HG03280 (cell line): ENCODE measurements around the gene NFATC1.

ENCODE experiments used
- ATAC-seq: cut with Tn5 transposase; IDR thresholded peaks from one replicate; pipeline ENCODE4 v1.9.1; 2021; ENCODE audit warnings: mild to moderate bottlenecking, moderate library complexity; ENCODE audit not compliant: unreplicated experiment

NFATC1 gene

DNA sequence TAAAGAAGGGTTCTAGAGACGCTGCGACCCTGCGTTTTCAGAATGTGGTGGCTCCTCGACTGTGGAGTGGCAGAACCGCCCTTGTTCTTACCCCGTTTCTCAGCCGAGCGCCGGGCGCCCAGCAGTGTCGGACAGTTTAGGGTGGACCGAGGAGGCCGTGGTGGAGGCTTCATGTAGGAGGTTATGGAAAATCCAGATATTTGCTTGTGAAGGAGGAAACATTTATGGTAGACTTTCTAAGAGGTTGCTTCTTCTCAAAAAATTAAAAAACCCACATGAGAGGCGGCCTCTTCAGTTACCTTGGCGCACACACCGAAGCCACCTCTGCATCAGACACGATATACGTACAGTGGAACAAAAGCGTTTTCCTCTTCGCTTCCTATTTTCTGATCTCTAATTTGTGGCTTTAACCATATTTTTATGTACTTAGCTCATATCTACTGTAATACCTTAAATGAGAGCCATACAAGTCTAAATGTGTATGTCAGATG lies 120.8 kb downstream of the NFATC1 start:
- no peak for ATAC-seq

DNA sequence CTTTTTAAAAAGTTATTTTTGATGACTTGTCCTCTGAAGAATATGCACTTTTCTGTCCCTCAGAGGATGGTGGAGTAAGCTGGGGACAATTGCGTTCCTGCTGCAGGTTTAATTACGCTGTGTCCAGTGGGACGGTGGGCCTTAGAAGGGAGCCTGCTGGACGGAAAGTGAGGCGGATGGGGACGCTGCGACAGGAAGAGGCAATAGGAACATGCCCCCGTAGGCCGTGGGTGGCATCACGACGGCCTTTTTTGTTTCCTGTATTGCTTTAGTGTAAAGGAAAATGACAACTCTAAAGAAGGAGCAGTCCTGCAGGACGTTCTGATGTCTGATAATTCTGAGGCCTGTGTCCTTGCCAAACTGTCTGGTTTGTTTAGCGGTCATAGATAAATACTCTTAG lies 121.6 kb downstream of the NFATC1 start:
- ATAC-seq = no peak

DNA sequence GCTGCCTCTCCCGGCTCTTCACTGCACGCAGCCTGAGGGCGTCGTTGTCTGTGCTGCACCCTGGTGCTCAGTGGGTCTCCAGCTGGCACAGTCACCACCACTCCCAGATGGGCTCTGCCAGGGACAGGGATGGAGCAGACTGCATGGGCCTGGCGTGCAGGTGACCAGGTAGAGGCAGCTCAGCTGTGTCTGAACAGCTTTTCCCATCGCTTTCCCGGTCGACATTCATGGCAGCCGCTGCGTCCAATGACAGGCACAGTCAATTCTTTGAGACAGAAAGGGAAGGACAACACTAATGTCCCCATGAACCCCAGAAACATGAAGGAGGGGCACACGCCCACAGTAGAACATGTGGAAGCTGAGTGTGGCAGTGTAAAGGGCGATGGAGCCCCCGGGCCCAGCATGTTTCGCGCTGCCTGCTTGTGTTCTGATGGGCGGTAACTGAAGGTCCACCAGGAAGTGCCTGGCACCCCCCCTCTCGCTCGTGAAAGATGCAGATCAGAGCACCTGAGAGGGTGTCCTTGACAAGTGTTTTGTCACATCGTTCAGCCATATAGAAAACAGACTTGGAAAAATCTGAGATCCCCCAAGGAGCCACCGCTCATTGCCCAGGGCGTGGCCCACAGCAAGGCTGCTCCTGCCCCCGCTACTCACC lies 122.4 kb downstream of the NFATC1 start:
- no peak for ATAC-seq

DNA sequence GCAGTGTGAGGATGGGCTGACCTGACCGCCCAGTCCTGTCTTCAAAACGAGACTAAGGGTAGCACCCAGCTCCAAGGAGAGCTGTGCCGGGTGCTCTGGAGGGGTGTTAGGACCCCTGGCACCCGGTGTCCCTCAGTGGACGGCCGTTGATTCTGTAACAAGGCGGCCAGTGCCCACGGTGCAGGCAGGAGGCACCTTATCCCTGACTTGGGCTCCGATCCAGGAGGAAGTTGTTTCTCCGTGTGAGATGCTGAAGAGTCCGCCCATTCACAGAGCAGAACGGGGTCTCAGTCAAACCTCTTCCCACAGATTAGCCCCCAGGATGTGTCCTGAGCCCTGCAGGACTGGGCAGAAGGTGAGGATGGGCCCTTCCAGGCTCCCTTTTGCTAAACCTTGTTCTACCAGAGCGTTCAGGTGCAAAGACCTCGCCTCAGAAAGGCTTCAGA lies 123.0 kb downstream of the NFATC1 start:
- no peak for ATAC-seq

DNA sequence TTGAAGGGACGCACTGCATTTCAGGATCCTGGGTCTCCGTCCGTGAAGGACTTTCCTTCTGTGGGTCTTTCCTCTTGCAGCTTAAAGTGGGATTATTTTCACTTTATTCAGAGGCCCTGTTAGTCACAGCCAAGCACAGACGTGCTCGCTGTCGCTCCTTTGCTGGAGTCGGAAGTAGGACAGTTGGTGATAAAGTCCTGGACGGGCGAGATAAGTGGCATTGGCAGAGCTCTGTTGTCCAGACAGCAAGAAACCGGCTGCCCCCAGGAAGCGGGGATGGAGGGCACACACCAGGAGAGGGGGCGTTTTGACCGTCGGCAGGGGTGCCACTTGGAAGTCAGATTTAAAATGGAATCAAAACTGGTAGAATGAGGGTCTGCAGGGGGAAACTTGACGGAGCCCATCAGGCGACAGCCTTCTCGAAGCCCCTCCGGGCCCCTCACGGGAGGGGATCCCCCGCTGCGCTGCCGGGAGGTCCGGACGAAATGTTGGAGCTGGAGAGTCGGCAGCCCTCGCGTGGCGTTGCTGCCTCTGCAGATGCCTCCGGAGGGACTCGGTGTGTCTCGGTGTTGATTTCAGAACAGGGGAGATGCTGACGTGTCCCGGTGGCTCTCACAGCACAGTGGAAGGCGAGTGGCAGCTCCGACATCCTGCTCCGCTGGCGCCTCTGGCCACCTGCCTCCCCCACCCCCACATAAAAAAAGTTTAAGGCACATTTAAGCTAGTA lies 124.2 kb downstream of the NFATC1 start:
- ATAC-seq = no peak

DNA sequence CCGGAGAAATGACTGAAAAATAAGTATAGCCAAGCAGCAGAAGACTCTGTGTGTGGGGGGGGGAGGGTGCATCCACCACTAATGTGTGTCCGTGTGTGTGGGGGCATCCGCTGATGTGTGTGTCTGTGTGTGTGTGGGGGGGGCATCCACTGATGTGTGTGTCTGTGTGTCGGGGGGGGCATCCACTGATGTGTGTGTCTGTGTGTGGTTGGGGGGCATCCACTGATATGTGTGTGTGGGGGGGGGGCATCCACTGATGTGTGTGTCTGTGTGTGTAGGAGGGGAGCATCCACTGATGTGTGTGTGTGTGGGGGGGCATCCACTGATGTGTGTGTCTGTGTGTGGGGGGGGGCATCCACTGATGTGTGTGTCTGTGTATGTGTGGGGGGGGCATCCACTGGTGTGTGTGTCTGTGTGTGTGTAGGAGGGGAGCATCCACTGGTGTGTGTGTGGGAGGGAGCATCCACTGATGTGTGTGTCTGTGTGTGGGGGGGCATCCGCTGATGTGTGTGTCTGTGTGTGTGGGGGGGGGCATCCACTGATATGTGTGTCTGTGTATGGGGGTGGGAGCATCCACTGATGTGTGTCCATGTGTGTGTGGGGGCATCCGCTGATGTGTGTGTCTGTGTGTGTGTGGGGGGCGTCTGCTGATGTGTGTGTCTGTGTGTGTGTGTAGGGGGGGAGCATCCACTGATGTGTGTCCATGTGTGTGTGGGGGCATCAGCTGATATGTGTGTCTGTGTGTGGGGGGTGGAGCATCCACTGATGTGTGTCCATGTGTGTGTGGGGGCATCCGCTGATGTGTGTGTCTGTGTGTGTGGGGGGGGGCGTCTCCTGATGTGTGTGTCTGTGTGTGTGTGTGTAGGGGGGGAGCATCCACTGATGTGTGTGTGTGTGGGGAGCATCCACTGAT lies 125.0 kb downstream of the NFATC1 start:
- ATAC-seq = no peak

DNA sequence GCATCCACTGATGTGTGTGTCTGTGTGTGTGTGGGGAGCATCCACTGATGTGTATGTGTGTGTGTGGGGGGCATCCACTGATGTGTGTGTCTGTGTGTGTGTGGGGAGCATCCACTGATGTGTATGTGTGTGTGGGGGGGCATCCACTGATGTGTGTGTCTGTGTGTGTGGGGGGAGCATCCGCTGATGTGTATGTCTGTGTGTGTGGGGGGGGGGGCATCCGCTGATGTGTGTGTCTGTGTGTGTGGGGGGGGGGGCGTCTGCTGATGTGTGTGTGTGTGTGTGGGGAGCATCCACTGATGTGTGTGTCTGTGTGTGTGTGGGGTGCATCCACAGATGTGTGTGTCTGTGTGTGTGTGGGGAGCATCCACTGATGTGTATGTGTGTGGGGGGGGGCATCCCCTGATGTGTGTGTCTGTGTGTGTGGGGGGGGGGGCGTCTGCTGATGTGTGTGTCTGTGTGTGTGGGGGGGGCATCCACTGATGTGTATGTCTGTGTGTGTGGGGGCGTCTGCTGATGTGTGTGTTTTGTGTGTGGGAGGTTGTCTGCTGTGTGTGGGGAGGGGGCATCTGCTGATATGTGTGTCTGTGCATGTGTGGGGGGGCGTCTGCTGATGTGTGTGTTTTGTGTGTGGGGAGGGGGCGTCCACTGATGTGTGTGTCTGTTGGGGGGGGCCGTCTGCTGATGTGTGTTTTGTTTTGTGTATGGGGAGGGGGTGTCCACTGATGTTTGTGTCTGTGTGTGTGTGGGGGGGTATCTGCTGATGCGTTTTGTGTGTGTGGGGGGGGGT lies 125.9 kb downstream of the NFATC1 start:
- no peak for ATAC-seq

DNA sequence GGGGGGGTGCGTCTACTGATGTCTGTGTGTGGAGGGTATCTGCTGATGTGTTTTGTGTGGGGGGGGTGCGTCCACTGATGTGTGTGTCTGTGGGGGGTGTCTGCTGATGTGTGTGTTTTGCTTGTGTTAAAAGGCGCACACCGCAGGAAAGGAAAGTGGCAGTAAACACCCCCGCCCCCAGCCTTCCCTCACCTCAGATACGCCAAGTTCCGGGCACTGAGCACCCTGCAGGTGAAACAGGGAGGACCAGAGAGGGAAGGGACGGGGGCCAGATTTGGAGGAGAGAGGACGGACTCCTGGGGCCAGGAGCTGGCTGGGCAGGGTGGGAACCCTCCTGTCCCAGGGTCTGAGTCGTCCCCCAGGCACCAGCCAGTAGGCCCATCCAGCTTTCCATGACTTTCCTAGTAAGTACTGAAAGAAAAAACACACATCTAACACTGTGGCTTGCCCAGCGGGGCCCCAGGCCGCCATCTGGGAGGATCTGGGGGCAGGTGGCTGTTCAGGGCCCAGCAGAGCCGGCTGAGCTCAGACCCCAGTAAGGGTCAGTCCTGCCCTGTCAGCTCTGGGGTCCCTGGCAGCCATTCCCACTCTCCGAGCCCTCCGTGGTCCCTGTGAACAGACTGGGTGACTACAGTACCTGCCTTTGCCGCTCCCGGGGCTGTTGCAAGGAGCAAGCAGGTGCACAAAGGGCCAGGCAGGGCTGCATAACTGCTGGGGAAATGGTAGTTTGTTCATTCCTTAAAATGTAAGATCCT lies 126.9 kb downstream of the NFATC1 start:
- ATAC-seq = no peak

DNA sequence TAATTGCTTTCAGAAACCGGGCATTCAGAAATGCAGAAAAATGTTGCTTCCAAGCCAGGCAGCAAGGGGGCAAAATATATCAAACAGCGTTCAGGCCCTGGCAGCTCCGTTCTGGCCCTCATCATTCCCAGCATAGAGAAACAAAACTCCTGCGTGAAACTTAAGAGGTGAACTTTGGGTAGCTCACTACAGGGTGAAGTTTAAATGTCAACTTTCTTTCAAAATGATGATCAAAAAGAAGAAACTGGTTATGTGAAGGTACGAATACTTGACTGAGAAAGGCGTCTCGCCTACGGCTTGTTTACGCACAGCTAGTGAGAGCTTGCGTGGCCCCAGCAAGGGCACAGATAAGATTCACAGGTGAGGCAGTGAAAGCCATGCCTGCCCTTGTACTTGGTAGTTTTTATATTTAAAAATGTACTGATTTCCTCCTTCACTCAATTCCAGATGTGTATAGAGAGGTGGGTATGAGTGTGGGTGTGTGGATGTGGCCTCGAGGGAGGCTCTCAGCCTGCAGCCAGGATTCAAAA lies 127.5 kb downstream of the NFATC1 start:
- peak; percentile 33 for ATAC-seq

DNA sequence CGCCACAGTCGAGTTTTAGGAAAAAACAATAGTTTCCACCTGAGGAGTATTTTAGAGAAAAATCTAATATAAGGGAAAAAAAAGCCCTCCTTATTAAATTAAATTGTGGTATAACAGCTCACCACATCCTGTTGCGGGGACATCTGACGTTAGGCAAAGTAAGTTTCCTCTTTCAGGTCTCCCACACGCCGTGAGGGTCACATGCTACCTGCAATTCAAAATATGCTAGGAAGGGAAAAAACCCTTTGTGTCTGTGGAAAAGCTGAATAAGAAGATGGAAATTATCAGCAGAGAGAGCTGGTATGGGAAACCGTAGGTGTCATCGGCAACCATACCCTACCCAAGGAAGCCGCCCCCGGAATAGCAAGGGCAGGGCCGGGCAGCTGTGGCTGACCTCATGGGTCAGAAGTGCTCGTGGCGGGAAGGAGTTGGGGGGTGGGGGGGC lies 128.0 kb downstream of the NFATC1 start:
- ATAC-seq = peak; percentile 53

DNA sequence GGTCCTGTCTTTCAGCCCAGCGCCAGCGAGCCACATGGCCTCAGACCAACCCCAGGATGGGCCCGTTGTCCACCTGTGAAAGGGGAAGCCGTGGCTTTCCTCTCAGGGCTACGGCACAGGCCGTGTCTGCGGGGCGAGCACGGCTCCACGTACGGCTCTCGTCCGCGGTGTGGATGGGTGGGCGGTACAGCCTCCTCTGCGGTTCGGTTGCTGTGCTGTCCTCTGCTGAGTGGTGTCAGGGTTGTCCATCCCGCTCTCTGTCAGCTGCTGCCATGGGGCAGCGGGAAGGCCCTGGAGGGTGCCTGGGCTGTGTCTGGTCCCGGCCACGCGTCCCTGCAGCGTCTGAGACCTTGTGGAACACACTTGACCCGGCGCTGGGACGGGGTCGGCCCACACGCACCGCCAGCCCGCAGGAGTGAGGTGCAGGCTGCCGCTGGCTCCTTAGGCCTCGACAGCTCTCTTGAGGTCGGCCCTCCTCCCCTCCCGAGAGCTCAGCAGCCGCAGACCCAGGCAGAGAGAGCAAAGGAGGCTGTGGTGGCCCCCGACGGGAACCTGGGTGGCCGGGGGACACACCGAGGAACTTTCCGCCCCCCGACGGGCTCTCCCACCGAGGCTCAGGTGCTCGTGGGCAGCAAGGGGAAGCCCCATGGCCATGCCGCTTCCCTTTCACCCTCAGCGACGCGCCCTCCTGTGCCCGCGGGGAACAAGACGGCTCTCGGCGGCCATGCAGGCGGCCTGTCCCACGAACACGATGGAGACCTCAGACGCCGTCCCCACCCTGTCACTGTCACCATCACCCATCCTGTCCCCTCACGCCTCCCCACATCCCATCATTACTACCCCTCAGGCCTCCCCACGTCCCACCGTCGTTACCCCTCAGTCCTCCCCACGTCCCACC lies 128.7 kb downstream of the NFATC1 start:
- peak; percentile 37 for ATAC-seq

DNA sequence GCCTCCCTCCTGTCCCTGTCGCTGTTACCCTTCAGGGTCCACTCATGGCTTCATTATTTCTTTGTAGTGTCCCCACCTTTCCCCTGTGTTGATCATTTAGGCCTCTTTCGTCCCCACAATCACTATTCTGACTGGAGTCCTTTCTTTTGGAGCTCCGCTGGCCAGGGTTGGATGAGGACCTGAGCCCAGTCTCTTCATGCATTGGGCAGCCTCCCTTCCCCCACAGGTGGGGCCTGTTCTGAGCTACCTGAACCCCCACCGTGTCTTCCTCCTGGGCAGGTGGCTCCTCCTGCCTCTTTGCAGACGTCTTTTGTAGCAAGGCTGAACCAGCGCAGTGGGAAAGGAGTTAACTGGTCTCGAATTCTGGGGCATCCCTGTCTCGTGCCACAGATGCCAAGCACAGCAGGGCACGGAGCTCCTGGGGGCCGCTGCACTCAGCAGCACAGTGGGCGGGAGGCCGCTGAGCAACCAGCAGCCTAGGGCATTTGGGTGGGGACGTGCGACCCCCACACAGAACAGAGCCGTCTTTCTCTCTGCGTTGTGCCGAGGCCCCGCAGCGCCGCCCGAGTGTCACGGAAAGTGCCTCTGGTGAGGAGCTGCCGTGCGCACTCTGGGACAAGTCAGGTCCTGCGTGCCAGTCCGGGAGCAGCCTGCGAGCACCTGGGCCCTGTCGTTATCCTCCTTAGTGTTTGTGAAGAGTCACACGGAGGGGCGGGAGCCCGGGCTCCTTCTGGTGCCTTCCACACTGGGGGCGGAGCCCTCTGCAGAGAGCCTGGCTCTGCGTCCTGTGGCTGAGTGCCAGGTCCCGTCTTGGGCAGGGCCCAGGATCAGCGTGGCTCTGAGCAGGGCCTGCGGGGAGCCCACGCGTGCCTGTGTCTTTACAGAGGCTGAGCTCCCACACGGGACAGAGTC lies 130.1 kb downstream of the NFATC1 start:
- no peak for ATAC-seq

DNA sequence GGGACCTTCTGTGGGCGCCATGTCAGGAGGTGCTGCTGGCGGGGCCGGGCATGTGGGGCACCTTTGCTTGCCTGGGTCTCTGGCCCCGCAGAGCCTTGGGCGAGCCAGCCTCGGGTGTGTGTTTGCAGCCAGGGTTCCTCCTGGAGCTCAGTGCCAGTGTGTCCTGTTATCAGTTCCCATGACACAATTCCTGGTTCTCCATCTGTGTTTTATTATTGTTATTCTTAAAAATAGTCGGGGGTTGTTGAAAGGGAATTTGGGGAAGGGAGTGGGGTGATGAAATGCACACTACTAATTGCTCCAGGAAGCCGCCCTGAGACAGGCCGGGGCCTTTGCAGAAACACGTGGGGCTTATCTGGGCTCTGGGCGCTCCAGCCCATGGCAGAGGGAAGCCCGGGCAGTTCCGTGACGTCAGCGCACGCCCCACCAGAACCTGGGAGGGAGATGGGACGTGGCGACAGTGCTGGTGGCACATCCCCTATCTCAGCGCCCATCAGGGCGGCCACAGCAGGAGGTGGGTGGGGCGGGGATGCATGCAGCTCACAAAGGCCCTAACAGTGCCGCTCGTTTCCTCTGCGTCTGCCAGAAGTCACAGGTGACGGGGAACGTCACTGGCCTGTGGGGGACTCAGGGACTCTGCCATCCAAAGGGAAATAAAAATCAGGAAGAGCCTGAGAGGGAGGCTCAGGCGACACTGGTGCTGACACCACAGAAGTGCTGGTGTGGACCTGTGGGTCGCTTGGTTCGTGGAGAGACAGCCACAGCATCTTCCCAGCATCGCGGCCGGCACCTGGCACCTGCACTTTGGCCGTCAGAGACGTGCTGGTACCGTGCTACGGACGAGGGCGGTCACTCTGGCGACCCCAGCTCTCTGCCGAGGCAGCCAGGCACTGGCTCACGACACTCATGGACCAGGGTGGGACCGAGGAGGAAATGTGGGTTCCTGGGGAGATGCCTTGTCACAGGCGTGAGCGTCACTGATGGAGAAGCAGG lies 131.0 kb downstream of the NFATC1 start:
- no peak for ATAC-seq

DNA sequence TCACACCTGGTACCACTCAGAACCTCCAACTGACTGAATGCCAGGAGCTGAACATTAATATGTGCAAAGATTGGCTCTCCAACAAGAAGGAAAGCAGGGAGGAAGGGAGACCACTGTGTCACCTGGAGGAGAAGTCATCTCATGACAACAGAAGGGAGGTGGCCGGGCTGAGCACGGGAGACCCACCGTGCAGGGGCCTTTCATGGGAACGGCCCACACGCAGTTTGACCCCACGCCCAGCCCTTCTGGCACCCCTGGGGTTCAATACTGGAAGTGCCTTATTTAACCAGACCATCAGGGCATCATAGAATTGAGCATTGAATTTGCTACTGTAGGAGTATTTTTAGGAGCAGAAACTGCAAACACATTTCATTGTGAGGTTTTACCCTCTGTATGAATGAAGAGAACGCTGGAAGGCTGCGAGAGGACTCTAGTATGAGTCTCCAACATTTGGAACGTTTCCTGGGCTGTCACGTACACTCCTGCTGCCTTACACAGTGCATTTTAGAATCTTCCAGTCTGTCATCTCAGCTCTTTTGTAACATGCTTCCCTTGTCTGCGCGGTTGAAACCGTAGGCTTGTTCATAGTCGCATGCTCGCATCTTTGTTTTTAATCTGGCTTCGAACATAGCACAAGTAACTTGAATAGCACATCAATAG lies 132.1 kb downstream of the NFATC1 start:
- no peak for ATAC-seq

DNA sequence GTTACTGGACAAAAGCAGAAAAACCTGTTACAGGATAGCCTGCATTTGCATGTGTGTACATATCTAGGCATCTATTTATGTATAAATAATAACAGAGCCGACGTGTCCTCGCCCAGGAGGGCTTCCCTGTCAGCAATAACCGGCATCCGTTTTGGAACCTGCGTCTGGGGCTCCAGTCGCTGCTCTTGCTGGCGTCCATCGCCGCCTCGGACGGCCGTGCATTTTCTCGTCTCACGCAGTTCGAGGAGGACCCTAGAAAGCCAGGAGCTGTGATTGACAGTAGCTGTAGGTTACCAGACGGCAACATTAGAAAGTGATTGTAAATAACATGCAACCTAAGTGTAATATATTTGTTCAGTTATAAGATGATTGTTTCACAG lies 132.6 kb downstream of the NFATC1 start:
- ATAC-seq = no peak

DNA sequence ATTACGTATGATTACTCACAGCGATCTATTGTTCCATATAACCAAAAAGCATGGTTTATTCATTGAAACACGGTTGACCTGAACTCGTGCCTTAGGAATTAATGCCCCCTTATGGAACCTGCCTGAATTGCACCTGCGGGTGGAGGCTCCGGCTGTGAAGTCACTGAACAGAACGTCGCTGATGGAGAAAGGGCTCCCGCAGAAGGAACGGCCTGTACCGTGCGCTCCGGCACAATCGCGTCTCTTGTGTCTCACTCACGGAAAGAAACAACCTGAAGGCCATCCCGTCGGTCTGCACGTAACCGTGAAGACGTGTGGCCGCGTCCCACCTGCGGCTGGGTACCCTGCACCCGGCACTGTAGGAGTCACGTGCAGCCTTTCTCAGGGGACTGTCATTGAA lies 133.1 kb downstream of the NFATC1 start:
- no peak for ATAC-seq
